GM19468 (cell line): Measurements from ENCODE around the gene ARMCX4.
"Not testable (repeated sequence)": the region's sequence is repeated elsewhere in the genome, so short reads cannot be mapped to it uniquely, and the experiment has no call there.

ENCODE experiments used
- ATAC-seq: cut with Tn5 transposase; IDR thresholded peaks from one replicate; pipeline ENCODE4 v1.9.1; 2021; ENCODE audit warnings: mild to moderate bottlenecking, moderate library complexity, moderate number of reproducible peaks; ENCODE audit not compliant: unreplicated experiment; ENCODE audit errors: extremely low read depth

The ARMCX4 gene

DNA sequence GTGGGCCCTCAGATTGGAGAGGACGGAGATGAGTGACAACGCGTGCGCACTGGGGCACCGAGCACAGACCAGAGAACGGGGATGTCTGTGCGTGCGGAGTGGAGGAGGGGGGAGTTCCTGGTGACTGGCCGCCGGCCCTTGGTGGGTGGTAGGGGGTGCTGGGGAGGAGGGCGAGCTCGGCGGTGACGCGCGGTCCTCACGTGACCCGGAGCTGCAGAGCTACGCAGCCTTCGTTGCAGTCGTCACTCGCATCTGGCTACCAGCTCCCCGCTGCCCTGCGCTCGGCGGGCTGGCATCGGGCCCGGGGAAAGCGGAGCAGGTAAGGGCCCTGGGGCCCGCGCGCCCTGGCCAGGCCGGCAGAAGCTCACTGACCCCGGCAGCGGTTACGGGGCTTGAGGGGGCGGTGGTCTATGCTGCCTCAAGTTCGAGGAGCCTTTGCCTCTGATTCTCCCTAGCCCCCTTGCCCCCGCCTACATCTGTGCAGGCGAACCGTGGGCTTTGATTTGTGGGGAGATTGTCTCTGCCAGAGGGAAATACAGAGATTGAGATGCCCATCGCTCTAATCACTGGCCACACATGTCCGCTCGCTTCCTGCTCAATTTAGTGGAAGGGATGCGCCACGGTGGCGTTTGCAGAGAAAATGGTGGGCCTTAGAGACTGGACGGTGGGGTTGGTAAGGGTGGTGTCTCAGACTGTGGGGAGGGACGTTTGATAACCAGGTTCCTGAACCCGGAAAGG, at the start of gene ARMCX4:
TSS of gene ARMCX4 (plus strand) at position 245 of the 738 bp plus-strand sequence. CDS start 3,134 bp downstream, outside the sequence.
- ATAC-seq = no peak

DNA sequence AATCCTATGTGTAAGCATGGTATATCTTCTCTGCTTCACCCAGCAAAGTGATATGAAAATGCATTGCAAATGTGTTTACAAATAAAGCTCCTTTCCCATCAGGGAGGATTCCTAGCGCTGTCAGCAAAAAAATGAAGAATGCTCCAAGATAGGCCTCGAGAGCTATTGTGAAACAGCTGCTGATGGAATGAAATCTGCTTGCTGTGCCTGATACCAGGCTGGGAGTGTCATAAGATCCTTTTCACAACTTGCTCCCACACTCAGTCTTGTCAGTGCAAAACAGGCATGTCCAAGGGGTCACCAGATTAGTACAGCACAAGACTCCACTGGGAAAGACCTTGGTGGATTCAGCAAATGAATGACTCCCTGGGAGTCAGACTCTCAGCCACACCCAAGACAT, 43.2 kb upstream of the ARMCX4 start:
- ATAC-seq = no peak

DNA sequence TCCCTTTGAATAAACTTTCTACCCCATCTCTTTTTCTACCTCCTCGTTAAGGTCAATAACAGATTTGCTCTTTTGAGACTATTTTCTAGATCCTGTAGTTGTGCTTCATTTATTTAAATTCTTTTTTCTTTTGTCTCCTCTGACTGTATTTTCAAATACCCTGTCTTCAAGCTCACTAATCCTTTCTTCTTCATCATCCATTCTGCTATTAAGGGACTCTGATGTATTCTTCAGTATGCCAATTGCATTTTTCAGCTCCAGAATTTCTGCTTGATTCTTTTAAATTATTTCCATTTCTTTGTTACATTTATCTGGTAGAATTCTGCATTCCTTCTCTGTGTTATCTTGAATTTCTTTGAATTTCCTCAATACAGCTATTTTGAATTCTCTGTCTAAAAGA, 36.0 kb upstream of the ARMCX4 start:
- ATAC-seq = no peak

DNA sequence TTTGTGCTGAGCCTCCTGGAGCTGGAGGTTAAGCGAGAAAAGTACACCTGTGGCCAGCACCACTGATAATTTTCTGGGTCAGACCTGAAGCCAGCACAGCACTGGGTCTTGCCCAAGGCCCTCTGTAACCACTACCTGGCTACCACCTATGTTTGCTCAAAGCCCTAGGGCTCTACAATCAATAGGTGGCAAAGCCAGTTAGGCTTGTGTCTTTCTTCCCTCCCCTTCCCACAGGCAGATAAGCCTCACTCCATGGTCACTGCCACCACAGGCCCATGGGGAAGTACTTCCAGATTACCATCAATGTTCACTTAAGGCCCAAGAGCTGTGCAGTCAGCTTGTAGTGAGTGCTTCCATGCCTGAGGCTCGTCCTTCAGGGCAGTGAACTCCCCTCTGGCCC, 35.2 kb upstream of the ARMCX4 start:
- ATAC-seq = no peak

DNA sequence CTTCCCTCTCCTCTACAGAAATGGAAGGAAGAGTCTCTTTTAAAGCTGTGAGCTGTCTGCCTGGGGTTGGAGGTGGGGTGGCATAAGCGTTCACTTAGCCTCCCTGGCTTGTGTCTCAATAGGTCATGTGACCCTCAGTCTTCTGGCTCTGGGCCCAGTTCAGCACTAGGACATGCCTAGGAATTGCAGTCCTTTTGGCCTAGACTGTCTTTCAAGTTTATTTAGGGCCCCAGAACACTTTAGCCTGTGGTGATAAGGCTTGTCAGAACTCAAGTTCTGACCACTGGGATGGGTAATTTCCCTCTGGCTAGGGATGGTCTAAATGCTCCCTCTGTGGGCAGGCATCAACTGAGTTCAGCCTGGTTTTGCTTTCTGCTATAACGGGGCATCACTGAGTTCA, 34.3 kb upstream of the ARMCX4 start:
- ATAC-seq = no peak

DNA sequence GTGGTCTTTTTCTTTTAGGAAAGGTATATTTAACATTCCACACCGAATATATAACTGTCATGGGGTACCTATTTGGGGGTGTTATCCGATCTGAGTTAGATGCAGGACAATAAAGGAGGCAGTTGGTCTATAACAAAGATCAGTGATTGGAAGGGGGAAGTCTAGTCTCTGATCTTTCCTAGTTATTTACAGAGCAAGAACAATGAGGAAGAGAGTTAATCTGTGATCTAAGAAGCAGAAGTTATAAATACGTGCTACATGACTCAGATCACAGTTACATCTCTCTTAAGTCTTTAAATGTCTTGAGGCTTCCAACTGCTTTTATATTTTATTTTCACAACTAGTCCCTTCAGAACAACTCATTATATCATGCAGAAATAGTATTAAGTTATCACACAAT, 33.2 kb upstream of the ARMCX4 start:
- no peak for ATAC-seq

DNA sequence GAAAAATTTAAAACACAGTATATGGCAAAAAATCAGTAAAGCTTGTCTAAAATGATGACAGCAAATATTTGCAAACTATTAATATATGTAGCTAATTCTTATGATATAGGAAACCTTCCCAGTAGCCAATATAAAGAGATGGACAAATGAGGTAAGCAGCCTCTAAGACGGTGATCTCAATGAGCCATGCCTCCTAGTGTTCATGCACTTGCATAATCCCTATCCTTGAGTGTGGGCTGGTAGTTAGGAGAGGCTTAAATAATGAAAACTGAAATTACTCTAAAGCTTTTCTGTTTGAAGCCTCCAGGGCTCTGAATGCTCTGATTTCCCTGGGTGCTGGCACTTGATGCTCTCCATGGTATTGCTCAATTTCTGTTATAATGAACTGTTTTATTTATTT, 24.6 kb upstream of the ARMCX4 start:
- ATAC-seq = no peak

DNA sequence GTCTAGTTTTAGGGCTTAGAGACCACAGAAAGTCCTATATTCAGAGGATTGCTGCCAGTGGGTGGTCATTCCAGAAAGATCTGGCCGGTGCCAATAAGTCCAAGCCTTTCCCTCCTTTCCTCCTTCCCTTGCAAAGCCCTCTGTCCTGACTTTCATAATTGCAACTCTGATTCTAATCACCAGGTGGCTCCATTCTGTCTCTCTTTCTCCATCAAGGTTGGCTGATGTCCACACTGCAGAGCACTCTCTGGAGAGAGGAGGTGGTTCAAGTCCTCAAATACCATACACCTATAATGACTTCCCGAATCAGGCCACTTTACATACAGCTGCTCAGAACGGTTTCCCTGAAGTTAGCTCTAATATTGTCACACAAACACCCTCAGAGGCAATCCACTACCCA, 22.4 kb upstream of the ARMCX4 start:
- ATAC-seq = no peak

DNA sequence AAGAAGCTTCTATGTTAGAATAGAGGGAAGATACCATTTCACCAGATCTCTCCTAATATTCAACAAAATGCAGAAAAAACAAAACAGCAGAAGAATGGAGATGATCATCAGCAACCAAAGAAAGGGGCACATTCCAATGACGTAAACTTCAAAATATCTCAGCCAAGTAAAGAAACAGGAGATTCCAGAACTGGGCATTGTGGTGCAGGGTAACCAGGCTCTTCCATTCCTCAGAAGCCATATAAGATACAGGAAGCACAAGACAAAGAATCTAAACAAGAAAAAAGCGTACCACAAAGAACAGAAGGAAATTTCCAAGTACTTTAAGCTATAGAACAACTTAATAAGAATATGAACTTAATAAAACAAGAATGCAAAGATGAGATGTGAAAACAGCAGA, 6.9 kb upstream of the ARMCX4 start:
- ATAC-seq = no peak

DNA sequence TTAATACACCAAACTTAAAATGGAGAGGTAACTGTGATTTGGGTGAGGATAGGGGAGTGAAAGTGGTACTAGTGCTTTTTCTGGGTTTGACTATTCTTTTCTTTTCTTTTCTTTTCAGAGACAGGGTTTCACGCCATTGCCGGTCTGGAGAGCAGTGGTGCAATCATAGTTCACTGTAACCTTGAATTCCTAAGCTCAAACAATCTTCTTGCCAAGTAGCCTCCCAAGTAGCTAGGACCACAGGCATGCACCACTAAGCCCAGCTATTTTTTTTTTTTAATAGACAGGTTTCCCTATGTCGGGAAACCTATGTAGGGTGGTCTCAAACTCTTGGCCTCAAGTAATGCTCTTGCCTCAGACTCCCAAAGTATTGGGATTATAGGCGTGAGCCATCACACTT, 3.0 kb upstream of the ARMCX4 start:
- ATAC-seq = no peak

DNA sequence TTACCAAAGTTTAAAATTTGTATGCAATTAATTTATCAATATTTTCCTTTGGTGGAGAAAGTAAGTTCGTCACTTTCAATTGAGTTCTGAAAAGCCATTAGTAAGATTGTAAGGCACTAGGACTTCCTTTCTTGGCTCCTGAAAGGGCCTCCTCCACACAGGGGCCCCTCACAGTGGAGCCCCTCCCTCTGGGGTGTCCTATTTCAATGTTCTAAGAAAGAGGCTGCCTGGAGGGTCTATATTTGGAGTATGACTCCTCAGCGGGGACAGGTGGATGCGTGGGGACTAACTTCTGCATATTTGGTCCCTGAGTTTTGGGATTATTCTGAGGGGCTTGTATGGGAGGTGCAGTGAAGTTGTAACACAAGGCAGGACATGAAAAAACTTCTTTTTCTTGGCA, 1.6 kb upstream of the ARMCX4 start:
- ATAC-seq = no peak

DNA sequence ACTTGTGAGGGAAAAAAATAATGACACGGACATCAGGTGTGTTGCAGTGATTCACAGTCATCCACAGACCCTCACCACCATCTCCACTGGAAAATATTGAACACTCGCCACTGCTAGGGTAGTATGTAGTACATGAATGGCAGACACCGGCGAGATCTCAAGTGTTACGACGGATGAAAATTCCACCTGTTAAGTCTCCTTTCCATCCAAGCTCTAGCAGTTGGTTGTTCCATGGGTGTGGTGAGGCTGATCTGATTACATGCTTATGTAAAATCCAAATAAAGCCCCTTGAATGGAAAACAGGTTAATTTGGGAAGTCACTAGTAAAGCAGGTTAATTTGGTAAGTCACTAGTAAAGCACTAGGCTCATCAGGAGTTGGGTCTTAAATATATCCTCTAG, 1.1 kb upstream of the ARMCX4 start:
- ATAC-seq = no peak

DNA sequence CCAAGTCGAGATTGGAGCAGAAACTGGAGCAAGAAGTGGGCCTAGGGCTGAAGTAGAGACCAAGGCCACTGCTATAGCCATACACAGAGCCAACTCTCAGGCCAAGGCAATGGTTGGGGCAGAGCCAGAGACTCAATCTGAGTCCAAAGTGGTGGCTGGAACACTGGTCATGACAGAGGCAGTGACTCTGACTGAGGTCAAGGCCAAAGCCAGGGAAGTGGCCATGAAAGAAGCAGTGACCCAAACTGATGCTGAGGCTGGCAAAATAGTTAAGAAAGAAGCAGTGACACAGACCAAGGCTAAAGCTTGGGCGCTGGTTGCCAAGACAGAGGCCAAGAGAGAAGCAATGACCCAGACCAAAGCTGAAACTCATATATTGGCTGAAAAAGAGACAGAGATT, 3.5 kb downstream of the ARMCX4 start:
- no peak for ATAC-seq

DNA sequence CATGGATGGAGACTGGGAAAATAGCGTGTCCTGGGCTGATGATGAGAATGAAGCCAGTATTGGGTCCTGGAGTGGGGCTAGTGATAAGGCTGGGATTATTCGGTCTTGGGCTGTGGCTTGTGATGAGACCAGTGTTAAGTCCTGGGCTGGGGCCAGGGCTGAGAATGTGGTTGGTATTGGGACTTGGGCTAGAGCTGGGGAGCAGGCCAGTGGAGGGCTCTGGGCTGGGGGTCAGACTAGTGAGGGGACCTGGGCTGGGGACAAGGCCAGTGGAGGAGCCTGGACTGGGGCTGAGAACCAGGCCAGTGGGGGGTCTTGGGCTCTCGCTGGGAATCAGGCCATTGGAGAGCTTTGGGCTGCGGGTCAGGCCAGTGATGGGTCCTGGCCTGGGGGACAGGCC, 6.7 kb downstream of the ARMCX4 start:
- ATAC-seq = no peak

DNA sequence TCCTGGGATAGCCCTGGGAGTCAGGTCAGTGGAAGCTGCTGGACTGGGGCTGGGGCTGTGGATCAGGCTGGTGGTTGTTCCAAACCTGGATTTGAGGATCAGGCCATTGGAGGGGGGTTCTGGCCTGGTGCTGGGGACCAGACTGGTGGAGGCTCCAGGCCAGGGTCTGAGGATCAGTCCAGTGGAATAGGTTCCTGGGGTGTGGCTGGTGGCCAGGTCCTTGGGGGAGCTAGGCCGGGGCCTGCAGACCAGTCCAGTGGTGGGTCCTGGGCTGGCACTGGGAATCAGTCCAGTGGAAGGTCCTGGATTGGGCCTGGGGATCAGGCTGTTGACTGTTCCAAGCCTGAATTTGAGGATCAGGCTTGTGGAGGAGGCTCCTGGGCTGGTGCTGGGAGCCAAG, 8.0 kb downstream of the ARMCX4 start:
- no peak for ATAC-seq

DNA sequence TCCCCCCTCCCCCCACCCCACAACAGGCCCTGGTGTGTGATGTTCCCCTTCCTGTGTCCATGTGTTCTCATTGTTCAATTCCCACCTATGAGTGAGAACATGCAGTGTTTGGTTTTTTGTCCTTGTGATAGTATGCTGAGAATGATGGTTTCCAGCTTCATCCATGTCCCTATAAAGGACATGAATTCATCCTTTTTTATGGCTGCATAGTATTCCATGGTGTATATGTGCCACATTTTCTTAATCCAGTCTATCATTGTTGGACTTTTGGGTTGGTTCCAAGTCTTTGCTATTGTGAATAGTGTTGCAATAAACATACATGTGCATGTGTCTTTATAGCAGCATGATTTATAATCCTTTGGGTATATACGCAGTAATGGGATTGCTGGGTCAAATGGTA, 17.7 kb downstream of the ARMCX4 start:
- not testable (repeated sequence) for ATAC-seq

DNA sequence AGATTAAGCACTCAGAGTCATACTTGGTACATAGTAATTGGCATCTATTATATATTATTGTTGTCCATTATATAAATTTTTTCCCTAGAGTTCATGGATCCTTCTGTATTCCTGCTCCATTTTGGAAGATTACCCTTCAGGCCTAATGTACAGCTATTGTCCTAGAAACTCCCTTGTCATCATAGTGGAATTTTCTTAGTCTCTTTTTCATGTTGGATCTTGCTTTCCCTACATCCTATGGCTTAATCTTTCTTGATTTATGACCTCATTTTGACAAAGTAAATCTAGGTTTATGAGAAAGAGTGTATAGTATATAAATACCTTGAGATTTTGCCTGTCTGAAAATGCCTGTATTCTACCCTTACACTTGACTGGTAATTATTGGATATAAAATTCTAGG, 22.1 kb downstream of the ARMCX4 start:
- ATAC-seq = no peak

DNA sequence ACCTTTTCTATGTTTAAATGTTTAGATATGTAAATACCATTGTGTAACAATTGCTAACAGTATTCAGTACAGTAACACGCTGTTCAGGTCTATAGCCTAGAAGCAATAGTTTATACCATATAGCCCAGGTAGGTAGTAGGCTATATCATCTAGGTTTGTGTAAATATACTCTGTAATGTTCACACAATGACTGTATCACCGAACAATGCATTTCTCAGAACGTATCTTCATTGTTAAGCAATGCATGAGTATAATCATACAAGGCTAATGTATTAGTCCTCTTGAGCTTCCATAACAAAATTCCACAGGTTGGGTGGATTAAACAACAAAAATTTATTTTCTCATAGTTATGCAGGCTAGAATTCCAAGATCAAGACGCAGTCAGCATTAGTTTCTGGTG, 22.7 kb downstream of the ARMCX4 start:
- no peak for ATAC-seq

DNA sequence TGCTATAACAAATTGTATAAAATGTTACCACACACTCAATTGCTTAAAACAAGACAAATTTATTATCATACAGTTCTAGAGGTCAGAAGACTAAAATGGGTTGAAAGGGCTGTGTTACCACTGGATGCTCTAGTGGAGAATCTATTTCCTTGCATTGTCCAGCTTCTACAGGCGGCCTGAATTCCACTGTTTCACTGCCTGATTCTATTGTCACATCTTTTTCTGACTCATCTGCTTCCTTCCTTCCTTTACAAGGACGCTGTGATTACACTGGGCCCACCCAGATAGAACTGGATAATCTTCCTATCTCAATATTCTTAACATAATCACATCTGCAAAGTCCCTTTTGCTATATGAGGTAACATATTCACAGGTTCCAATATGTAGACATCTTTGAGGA, 45.7 kb downstream of the ARMCX4 start:
- no peak for ATAC-seq
